Measurements from ENCODE around the gene MTR.

MTR gene

GRCh38 chr1:236795035-236795756, at the start of gene MTR:
Gene MTR, plus strand, starts transcription at chr1:236795292. Its CDS starts 412 bp downstream, at chr1:236795704.
- Histone ChIP-seq H3K36me3 (peaks cover 13% of the 10 kb centered on the region), H3K4me3 (ENCODE audit: low read depth, low read length) (peak within 1 kb of the TSS; percentile 98), H3K27me3 (ENCODE audit: insufficient read depth, low read depth, severe bottlenecking) (no peaks in the 10 kb centered on the region), H3K9me3 (ENCODE audit: severe bottlenecking) (no peaks in the 10 kb centered on the region), H3K27ac (peak within 1 kb of the TSS; percentile 96)
- no peak for TF ChIP-seq CTCF (IDR thresholded peaks at IDR 0.05; ENCODE audit: low read depth, low read length)
- peak; percentile 99 for DNase-seq

GRCh38 chr1:236746785-236747184, 48.3 kb upstream of the MTR start:
- TF ChIP-seq CTCF (IDR thresholded peaks at IDR 0.05; ENCODE audit: low read depth, low read length): no peak
- no peak for DNase-seq
- no peaks in the 10 kb centered on the region for H3K27me3 ChIP-seq (ENCODE audit: insufficient read depth, low read depth, severe bottlenecking)
- no peak overlapping the region for H3K27ac ChIP-seq
- no peaks in the 10 kb centered on the region for H3K9me3 ChIP-seq (ENCODE audit: severe bottlenecking)
- no peak overlapping the region for H3K4me3 ChIP-seq (ENCODE audit: low read depth, low read length)
- H3K36me3 ChIP-seq: no peaks in the 10 kb centered on the region

DNA sequence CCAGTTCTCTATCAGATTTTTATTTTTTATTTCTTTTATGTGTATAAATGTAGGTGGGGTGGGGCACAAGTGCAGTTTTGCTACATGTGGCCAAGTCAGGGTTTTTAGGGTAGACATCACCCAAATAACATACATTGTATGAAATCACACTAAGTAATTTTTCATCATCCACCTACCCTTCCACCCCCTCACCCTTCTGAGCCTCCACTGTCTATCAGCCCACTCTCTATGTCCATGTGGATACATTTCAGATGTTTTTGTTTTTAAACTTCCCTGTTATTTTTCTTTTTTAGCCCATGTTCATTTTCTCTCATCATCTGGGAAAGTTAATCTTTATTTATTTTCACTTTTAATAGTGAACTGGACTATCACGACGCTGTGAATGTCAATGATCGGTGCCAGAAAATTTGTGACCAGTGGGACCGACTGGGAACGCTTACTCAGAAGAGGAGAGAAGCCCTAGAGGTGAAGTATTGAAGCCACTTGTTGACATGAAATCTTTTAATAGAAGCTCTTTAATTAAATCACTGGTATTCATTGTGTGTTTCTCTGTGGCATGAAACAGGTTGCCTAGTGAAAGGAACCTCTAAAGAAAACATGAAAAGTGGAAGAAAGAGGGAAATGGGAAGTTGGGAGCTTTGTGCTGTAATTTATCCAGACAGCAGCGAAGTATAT, 47.6 kb upstream of the MTR start:
- TF ChIP-seq CTCF (IDR thresholded peaks at IDR 0.05; ENCODE audit: low read depth, low read length): no peak
- H3K36me3 ChIP-seq: no peaks in the 10 kb centered on the region
- DNase-seq: no peak
- H3K27me3 ChIP-seq (ENCODE audit: insufficient read depth, low read depth, severe bottlenecking): no peaks in the 10 kb centered on the region
- no peaks in the 10 kb centered on the region for H3K9me3 ChIP-seq (ENCODE audit: severe bottlenecking)
- H3K27ac ChIP-seq: no peak overlapping the region
- H3K4me3 ChIP-seq (ENCODE audit: low read depth, low read length): no peak overlapping the region

- Histone ChIP-seq H3K4me3 (ENCODE audit: low read depth, low read length) (no peak overlapping the region), H3K9me3 (ENCODE audit: severe bottlenecking) (no peaks in the 10 kb centered on the region), H3K27me3 (ENCODE audit: insufficient read depth, low read depth, severe bottlenecking) (no peaks in the 10 kb centered on the region), H3K27ac (no peak overlapping the region), H3K36me3 (no peaks in the 10 kb centered on the region; the same call in 1 of the 2 replicates)
- TF ChIP-seq CTCF (IDR thresholded peaks at IDR 0.05; ENCODE audit: low read depth, low read length): peak; percentile 67
- no peak for DNase-seq
These were observed 46.7 kb upstream of the MTR start for GRCh38 chr1:236748268-236748870.

- Histone ChIP-seq H3K4me3 (ENCODE audit: low read depth, low read length) (no peak overlapping the region), H3K9me3 (ENCODE audit: severe bottlenecking) (no peaks in the 10 kb centered on the region), H3K27me3 (ENCODE audit: insufficient read depth, low read depth, severe bottlenecking) (no peaks in the 10 kb centered on the region), H3K27ac (no peak overlapping the region), H3K36me3 (no peaks in the 10 kb centered on the region; the same call in 1 of the 2 replicates)
- DNase-seq: no peak
- no peak for TF ChIP-seq CTCF (IDR thresholded peaks at IDR 0.05; ENCODE audit: low read depth, low read length)
These were observed 44.2 kb upstream of the MTR start for GRCh38 chr1:236750928-236751327.

Measured in WERI-Rb-1 (cell line).